Measurements from ENCODE around the gene NOL9. TPM values are rescaled to one million over a fixed set of nuclear protein-coding genes. Genes with fewer than 3 reads are reported as not detected.

Gene NOL9
- total and polyA plus RNA-seq, 2 of the 13 experiments (the other 11 are each of a cell fraction or from before 2014, with no cell fraction given), result 18.0 to 24.7 TPM

DNA sequence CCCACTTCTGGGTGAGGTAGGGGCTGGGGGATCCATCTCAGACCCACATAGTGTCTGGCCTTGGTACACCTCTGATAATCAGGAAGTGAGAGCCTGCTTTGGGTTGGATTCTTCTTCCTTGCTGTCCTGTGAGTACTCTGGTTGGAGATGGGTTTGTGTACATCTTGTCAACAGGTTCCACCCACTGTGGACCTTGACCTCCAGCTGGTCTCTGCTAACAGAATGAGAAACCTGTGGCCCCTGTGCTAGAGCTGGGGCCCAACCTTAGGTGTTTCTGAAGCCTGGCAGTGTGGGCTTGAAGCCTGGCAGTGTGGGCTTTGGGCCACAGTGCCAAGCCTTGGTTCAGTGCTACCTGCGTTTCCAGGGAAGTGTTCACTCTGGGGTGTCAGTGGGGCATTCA lies 28.1 kb upstream of the NOL9 start (continued):
- TF ChIP-seq, protein P1, sequence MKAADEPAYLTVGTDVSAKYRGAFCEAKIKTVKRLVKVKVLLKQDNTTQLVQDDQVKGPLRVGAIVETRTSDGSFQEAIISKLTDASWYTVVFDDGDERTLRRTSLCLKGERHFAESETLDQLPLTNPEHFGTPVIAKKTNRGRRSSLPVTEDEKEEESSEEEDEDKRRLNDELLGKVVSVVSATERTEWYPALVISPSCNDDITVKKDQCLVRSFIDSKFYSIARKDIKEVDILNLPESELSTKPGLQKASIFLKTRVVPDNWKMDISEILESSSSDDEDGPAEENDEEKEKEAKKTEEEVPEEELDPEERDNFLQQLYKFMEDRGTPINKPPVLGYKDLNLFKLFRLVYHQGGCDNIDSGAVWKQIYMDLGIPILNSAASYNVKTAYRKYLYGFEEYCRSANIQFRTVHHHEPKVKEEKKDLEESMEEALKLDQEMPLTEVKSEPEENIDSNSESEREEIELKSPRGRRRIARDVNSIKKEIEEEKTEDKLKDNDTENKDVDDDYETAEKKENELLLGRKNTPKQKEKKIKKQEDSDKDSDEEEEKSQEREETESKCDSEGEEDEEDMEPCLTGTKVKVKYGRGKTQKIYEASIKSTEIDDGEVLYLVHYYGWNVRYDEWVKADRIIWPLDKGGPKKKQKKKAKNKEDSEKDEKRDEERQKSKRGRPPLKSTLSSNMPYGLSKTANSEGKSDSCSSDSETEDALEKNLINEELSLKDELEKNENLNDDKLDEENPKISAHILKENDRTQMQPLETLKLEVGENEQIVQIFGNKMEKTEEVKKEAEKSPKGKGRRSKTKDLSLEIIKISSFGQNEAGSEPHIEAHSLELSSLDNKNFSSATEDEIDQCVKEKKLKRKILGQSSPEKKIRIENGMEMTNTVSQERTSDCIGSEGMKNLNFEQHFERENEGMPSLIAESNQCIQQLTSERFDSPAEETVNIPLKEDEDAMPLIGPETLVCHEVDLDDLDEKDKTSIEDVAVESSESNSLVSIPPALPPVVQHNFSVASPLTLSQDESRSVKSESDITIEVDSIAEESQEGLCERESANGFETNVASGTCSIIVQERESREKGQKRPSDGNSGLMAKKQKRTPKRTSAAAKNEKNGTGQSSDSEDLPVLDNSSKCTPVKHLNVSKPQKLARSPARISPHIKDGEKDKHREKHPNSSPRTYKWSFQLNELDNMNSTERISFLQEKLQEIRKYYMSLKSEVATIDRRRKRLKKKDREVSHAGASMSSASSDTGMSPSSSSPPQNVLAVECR (CRISPR knock-in tag; IDR thresholded peaks at IDR 0.05; ENCODE audit: borderline replicate concordance), result peak; percentile 94
- TF ChIP-seq NFRKB (IDR thresholded peaks at IDR 0.05), result no peak
- TF ChIP-seq, protein P2, sequence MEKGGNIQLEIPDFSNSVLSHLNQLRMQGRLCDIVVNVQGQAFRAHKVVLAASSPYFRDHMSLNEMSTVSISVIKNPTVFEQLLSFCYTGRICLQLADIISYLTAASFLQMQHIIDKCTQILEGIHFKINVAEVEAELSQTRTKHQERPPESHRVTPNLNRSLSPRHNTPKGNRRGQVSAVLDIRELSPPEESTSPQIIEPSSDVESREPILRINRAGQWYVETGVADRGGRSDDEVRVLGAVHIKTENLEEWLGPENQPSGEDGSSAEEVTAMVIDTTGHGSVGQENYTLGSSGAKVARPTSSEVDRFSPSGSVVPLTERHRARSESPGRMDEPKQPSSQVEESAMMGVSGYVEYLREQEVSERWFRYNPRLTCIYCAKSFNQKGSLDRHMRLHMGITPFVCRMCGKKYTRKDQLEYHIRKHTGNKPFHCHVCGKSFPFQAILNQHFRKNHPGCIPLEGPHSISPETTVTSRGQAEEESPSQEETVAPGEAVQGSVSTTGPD (CRISPR knock-in tag; IDR thresholded peaks at IDR 0.05), result no peak
- TF ChIP-seq, protein P3, sequence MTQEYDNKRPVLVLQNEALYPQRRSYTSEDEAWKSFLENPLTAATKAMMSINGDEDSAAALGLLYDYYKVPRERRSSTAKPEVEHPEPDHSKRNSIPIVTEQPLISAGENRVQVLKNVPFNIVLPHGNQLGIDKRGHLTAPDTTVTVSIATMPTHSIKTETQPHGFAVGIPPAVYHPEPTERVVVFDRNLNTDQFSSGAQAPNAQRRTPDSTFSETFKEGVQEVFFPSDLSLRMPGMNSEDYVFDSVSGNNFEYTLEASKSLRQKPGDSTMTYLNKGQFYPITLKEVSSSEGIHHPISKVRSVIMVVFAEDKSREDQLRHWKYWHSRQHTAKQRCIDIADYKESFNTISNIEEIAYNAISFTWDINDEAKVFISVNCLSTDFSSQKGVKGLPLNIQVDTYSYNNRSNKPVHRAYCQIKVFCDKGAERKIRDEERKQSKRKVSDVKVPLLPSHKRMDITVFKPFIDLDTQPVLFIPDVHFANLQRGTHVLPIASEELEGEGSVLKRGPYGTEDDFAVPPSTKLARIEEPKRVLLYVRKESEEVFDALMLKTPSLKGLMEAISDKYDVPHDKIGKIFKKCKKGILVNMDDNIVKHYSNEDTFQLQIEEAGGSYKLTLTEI (CRISPR knock-in tag; conservative IDR thresholded peaks at IDR 0.05), result no peak
- no peak for TF ChIP-seq TEAD2 (CRISPR knock-in tag; IDR thresholded peaks at IDR 0.05)
- TF ChIP-seq ZNF549 (CRISPR knock-in tag; IDR thresholded peaks at IDR 0.05), result no peak
- TF ChIP-seq PHF5A (CRISPR knock-in tag; IDR thresholded peaks at IDR 0.05; ENCODE audit: low read depth, unreplicated experiment), result peak; percentile 88
- TF ChIP-seq CC2D1A (CRISPR knock-in tag; IDR thresholded peaks at IDR 0.05), result no peak
- TF ChIP-seq ZNF678 (CRISPR knock-in tag; IDR thresholded peaks at IDR 0.05), result no peak
